Thoracic aorta endothelial cell (primary cell): ENCODE measurements around the gene CBLN2. TPM values are rescaled to one million over a fixed set of nuclear protein-coding genes. Genes with fewer than 3 reads are reported as not detected.

Source experiments
- total RNA-seq: library from RNA; depleted of rRNA; stranded (reverse); fragments of >200 nt; gene quantifications from 2 replicates; pipeline ENCODE4 v1.2.3, GENCODE V29; 2012

CBLN2 gene
- 0.07 and 0.27 TPM in 2 replicates for total RNA-seq

DNA sequence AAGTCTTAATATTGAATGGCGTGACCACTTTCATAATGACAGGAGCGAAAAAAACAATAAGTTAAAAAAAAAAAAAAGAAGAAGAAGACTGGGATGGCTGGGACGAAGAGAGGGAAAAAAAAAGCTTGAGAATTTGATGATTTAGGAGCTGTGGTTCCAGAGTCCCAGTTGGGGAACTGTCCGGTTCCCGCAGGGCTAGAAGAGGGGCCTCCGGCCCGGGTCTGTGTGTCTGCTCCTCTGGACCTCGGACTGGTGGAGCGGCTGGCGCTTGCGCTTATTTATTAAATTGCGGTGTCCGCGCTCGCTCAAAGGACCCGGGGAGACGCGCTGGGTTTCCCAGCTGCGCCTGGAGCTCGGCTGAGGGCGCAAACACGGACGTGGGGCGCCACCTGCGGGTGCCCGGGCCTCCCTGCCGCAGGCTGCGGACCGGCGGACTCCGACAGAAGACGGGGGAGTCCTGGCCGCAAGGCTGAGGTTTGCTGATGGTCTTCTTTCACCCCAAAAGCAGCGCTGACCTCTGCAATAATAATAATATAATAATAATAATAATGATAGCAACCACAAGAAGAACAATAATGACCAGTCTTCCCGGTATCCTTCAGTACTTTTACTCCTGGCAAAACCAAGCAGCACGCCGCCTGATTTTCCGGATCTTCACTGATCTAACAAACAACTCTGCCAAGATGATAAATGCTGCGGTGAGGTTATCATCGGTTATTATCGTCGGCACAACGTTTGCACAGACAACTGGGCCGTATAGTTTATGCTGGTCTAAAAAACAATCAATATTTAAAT, at the start of gene CBLN2:
Gene CBLN2 (minus strand): TSS at position 251 of the 795 bp plus-strand sequence. CDS start 2,182 bp downstream, outside the sequence.

